IMR-90 (cell line): ENCODE data around the gene SEPTIN2. TPM values are rescaled to one million over a fixed set of nuclear protein-coding genes. Genes with fewer than 3 reads are reported as not detected.

Experiments
- ATAC-seq: fragments of 200-7000 bp; cut with Tn5 transposase; 2 replicates; pipeline ENCODE4 v1.9.1; 2020; ENCODE audit warnings: low read depth, mild to moderate bottlenecking, moderate library complexity
- BruUV-seq: library from RNA; stranded (reverse); fragments of 400-500 nt; replicated peaks from 2 replicates; lab custom pipeline; 2021; lab: Mats Ljungman, UMichigan
- CTCF ChIA-PET: fragments of 300-600 bp; formaldehyde crosslinking; extraction: SDS; loops from one replicate; lab custom pipeline; 2021; ENCODE audit warnings: antibody characterized with exemption; lab: Yijun Ruan, JAX
- POLR2A ChIA-PET: fragments of 300-600 bp; sonication (Branson Sonifier 250); formaldehyde crosslinking; loops from one replicate; lab custom pipeline; 2022; ENCODE audit warnings: antibody characterized with exemption; ENCODE audit not compliant: unreplicated experiment; lab: Charles Lee
- DNase-seq: peaks from one replicate; pipeline ENCODE4 v3.0.0; 2013
- H2AFZ ChIP-seq: replicated peaks from 2 replicates; pipeline ENCODE3; 2013; ENCODE audit warnings: low read length, mild to moderate bottlenecking; ENCODE audit not compliant: poor library complexity
- H2AK5ac ChIP-seq: 2 replicates; pipeline ENCODE4 v1.6.1; 2013; ENCODE audit warnings: low read depth, low read length, inconsistent platforms
- H2AK9ac ChIP-seq: replicated peaks from 2 replicates; pipeline ENCODE3; 2013; ENCODE audit warnings: mild to moderate bottlenecking, low read depth, low read length, moderate library complexity; ENCODE audit not compliant: poor library complexity
- H2BK120ac ChIP-seq: 2 replicates; pipeline ENCODE4 v1.6.1; 2013; ENCODE audit warnings: low read depth, low read length, inconsistent platforms
- H2BK15ac ChIP-seq: 3 replicates; pipeline ENCODE4 v1.6.1; 2013; ENCODE audit warnings: low read depth, low read length, inconsistent platforms
- H2BK20ac ChIP-seq: 2 replicates; pipeline ENCODE4 v1.6.1; 2013; ENCODE audit warnings: low read depth, mild to moderate bottlenecking, inconsistent platforms, low read length, moderate library complexity
- H2BK5ac ChIP-seq: 2 replicates; pipeline ENCODE4 v1.6.1; 2013; ENCODE audit warnings: mild to moderate bottlenecking, low read depth, low read length, inconsistent platforms; ENCODE audit not compliant: poor library complexity, severe bottlenecking
- H3K14ac ChIP-seq: replicated peaks from 2 replicates; pipeline ENCODE4 v1.6.1; 2013; ENCODE audit warnings: low read depth, low read length, inconsistent platforms
- H3K18ac ChIP-seq: 2 replicates; pipeline ENCODE4 v1.6.1; 2013; ENCODE audit warnings: low read depth, low read length, control low read depth
- H3K23ac ChIP-seq: 2 replicates; pipeline ENCODE4 v1.6.1; 2013; ENCODE audit warnings: low read depth, low read length, inconsistent platforms
- H3K27ac ChIP-seq: 2 replicates; pipeline ENCODE4 v1.5.1; 2013; ENCODE audit warnings: mild to moderate bottlenecking, control low read depth, low read length; ENCODE audit not compliant: insufficient read depth
- H3K27me3 ChIP-seq: 2 replicates; pipeline ENCODE4 v1.6.1; 2013; ENCODE audit warnings: low read length; ENCODE audit not compliant: control insufficient read depth, insufficient read depth
- H3K36me3 ChIP-seq: 2 replicates; pipeline ENCODE4 v1.6.1; 2013; ENCODE audit warnings: low read length, mixed read lengths; ENCODE audit not compliant: control insufficient read depth, insufficient read depth
- H3K4ac ChIP-seq: 2 replicates; pipeline ENCODE4 v1.6.1; 2013; ENCODE audit warnings: low read depth, low read length, inconsistent platforms
- H3K4me1 ChIP-seq: 2 replicates; pipeline ENCODE4 v1.6.1; 2013; ENCODE audit warnings: low read length, mixed read lengths; ENCODE audit not compliant: control insufficient read depth, insufficient read depth
- H3K4me2 ChIP-seq: 2 replicates; pipeline ENCODE4 v1.6.1; 2013; ENCODE audit warnings: low read depth, mild to moderate bottlenecking, control low read depth, low read length, moderate library complexity
- H3K4me3 ChIP-seq: 2 replicates; pipeline ENCODE4 v1.5.1; 2013; ENCODE audit warnings: low read depth, mild to moderate bottlenecking, control low read depth, low read length, moderate library complexity; ENCODE audit not compliant: insufficient read depth
- H3K56ac ChIP-seq: 2 replicates; pipeline ENCODE4 v1.6.1; 2013; ENCODE audit warnings: low read length, inconsistent platforms; ENCODE audit not compliant: insufficient read depth; ENCODE audit errors: extremely low read depth
- H3K79me1 ChIP-seq, 2 experiments: 2 replicates each; pipeline ENCODE4 v1.6.1; 2013; ENCODE audit warnings: low read length in 2 of 2, inconsistent platforms in 1 of 2, low read depth in 1 of 2
- H3K9ac ChIP-seq: 2 replicates; pipeline ENCODE4 v1.6.1; 2013; ENCODE audit warnings: low read depth, low read length, control low read depth
- H3K9me1 ChIP-seq: 2 replicates; pipeline ENCODE4 v1.6.1; 2013; ENCODE audit warnings: low read length, inconsistent platforms; ENCODE audit not compliant: insufficient read depth
- H3K9me3 ChIP-seq: 2 replicates; pipeline ENCODE4 v1.6.1; 2013; ENCODE audit warnings: low read length; ENCODE audit not compliant: control insufficient read depth, insufficient read depth
- H4K20me1 ChIP-seq: 2 replicates; pipeline ENCODE4 v1.6.1; 2013; ENCODE audit warnings: low read length, inconsistent platforms; ENCODE audit not compliant: insufficient read depth
- H4K5ac ChIP-seq: 2 replicates; pipeline ENCODE4 v1.6.1; 2013; ENCODE audit warnings: mild to moderate bottlenecking, low read depth, low read length, control low read depth
- H4K8ac ChIP-seq, 2 experiments: 2 replicates each; pipeline ENCODE4 v1.6.1; 2013; ENCODE audit warnings: low read depth in 2 of 2, low read length in 2 of 2, control low read depth in 1 of 2, inconsistent platforms in 1 of 2
- H4K91ac ChIP-seq: 2 replicates; pipeline ENCODE4 v1.6.1; 2013; ENCODE audit warnings: low read depth, low read length, inconsistent platforms; ENCODE audit not compliant: insufficient read depth
- CHD1 ChIP-seq: IDR thresholded peaks from 2 replicates; pipeline ENCODE4 v1.6.1; 2012; ENCODE audit warnings: low read depth, low read length, improper control_type of control experiment
- MAFK ChIP-seq: IDR thresholded peaks from 2 replicates; pipeline ENCODE4 v1.6.1; 2012; ENCODE audit warnings: low read depth, low read length, improper control_type of control experiment
- MAZ ChIP-seq: IDR thresholded peaks from 2 replicates; pipeline ENCODE4 v1.6.1; 2012; ENCODE audit warnings: low read depth, mild to moderate bottlenecking, low read length, improper control_type of control experiment, moderate library complexity, borderline replicate concordance
- POLR2A ChIP-seq: IDR thresholded peaks from 2 replicates; pipeline ENCODE4 v1.6.1; 2012; ENCODE audit warnings: mild to moderate bottlenecking, low read depth, low read length
- RFX5 ChIP-seq: IDR thresholded peaks from 2 replicates; pipeline ENCODE4 v1.8.0; 2012; ENCODE audit warnings: low read depth, mild to moderate bottlenecking, low read length, moderate library complexity
- SMC3 ChIP-seq: fragments of 150-350 bp; IDR thresholded peaks from 2 replicates; pipeline ENCODE4 v1.6.1; 2016; ENCODE audit warnings: low read depth, mild to moderate bottlenecking, antibody characterized with exemption, low read length, moderate library complexity
- WGBS, 2 experiments: methylation state at CpG; one replicate each; pipeline versions ENCODE4 v1.1.5 to v1.1.7; 2013; ENCODE audit warnings: missing lambda C conversion rate in 2 of 2; ENCODE audit not compliant: insufficient read length in 1 of 2; ENCODE audit errors: extremely low coverage in 2 of 2; 5-methylcytosine and 5-hydroxymethylcytosine counted together
- dilution Hi-C: fragments of 300-500 bp; cut with HindIII; formaldehyde crosslinking; loops from one replicate; pipeline ENCODE4 v1.14.3; 2018; ENCODE audit warnings: low sequenced_read_pairs; ENCODE audit not compliant: unreplicated experiment
- in situ Hi-C: fragments of 300-500 bp; cut with MboI; formaldehyde crosslinking; loops from 3 replicates; pipeline ENCODE4 v1.14.3; 2019; ENCODE audit warnings: low sequenced_read_pairs, inconsistent platforms, mixed read lengths
- intact Hi-C: fragments of 100-400 bp; cut with micrococcal nuclease; formaldehyde crosslinking; loops from 2 replicates; pipeline ENCODE4 v1.10.0; 2022
- polyA plus RNA-seq, 3 experiments: library from polyadenylated mRNA; depleted of rRNA; stranded (reverse); fragments of >200 nt; gene quantifications; 2 replicates each; pipeline ENCODE4 v1.2.3, GENCODE V29; 2012; ENCODE audit warnings: low replicate concordance in 1 of 3
- total RNA-seq: library from RNA; depleted of rRNA; stranded (reverse); fragments of >200 nt; gene quantifications from 2 replicates; pipeline ENCODE4 v1.2.3, GENCODE V29; 2012

SEPTIN2 gene
- total and polyA plus RNA-seq, 2 of the 4 experiments (the other 2 are of a cell fraction), result 420 to 504 TPM

DNA sequence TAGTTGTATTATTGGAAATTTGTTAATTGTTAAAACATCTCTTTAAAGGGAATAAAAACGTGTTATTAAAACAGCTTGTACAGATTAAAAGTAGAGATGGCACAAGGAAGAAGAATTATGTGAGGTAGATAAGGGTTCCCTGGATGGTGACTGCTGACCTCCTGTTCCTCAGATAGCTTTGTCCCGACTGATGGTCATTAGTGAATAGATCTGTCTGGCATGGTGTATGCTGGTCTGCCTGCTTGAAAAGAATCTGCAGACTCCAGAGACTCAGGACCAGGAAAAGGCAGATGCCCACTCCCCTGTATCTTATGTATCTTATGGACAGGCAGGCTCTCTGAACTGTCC, 34.8 kb downstream of the SEPTIN2 start:
- Histone ChIP-seq H4K8ac (no peak overlapping the region), H3K23ac (no peak overlapping the region), H3K4me1 (peaks cover 5% of the 10 kb centered on the region), H2AK5ac (no peak overlapping the region), H3K27me3 (no peaks in the 10 kb centered on the region), H4K20me1 (peaks cover 30% of the 10 kb centered on the region), H2BK5ac (no peak overlapping the region), H2AFZ (no peak overlapping the region), H2BK120ac (no peak overlapping the region), H2AK9ac (no peak overlapping the region), H3K79me1 (peaks cover 10 to 48% of the 10 kb centered on the region in 2 experiments; a peak in 3 of 4 replicates), H2BK15ac (no peak overlapping the region), H3K36me3 (peaks cover 66% of the 10 kb centered on the region), H3K4me2 (no peak overlapping the region), H4K5ac (no peak overlapping the region), H3K9ac (no peak overlapping the region), H3K4me3 (no peak overlapping the region), H3K9me3 (no peaks in the 10 kb centered on the region), H3K4ac (no peak overlapping the region), H3K18ac (no peak overlapping the region), H3K14ac (no peak overlapping the region), H3K56ac (no peak overlapping the region), H3K27ac (no peak overlapping the region), H3K9me1 (peaks cover 9% of the 10 kb centered on the region; the same call in 1 of the 2 replicates), H4K91ac (no peak overlapping the region), H2BK20ac (no peak overlapping the region)
- ATAC-seq (no peak), DNase-seq (no peak)
- POLR2A ChIA-PET, result no interaction called here
- dilution Hi-C loops, result no loop called here
- in situ Hi-C loops, result no loop called here
- CTCF ChIA-PET, result no interaction called here
- intact Hi-C loops, result loop anchor here (5.0 kb wide), 1 partner anchor 93 kb away; no protein-coding TSS in a partner anchor
- BruUV-seq, result no TSS peak
- TF ChIP-seq CHD1 (no peak), MAZ (no peak), RFX5 (no peak), MAFK (no peak), POLR2A (no peak), SMC3 (no peak)
- no CpG with 5 or more reads among the region's 2 CpGs for whole genome bisulfite sequencing, 2 experiments
